HG03442 (cell line): Measurements from ENCODE around the gene CFAP92.

Source experiments
- ATAC-seq: cut with Tn5 transposase; IDR thresholded peaks from one replicate; pipeline ENCODE4 v1.9.1; 2021; ENCODE audit warnings: mild to moderate bottlenecking, moderate library complexity; ENCODE audit not compliant: unreplicated experiment

The CFAP92 gene

GRCh38 chr3:129025691-129026435, 32.0 kb upstream of the CFAP92 start:
- ATAC-seq = no peak

GRCh38 chr3:129025108-129025507, 31.2 kb upstream of the CFAP92 start:
- no peak for ATAC-seq

- ATAC-seq = no peak
Observed at GRCh38 chr3:129023909-129024308, 30.0 kb upstream of the CFAP92 start.

- no peak for ATAC-seq
Observed at GRCh38 chr3:129023008-129023358, 29.1 kb upstream of the CFAP92 start.

GRCh38 chr3:129022114-129023007, 28.5 kb upstream of the CFAP92 start:
- no peak for ATAC-seq

- ATAC-seq = no peak
Observed at GRCh38 chr3:129021140-129021551, 27.3 kb upstream of the CFAP92 start.

- no peak for ATAC-seq
Observed at GRCh38 chr3:129020691-129021090, 26.8 kb upstream of the CFAP92 start.

GRCh38 chr3:129019266-129019665, 25.4 kb upstream of the CFAP92 start:
- no peak for ATAC-seq

GRCh38 chr3:129018751-129019150, 24.9 kb upstream of the CFAP92 start:
- no peak for ATAC-seq

- ATAC-seq = no peak
Observed at GRCh38 chr3:129018271-129018670, 24.4 kb upstream of the CFAP92 start.

GRCh38 chr3:129017484-129017899, 23.6 kb upstream of the CFAP92 start:
- no peak for ATAC-seq

GRCh38 chr3:129016720-129017483, 23.0 kb upstream of the CFAP92 start:
- ATAC-seq = peak; percentile 68

- ATAC-seq = no peak
Observed at GRCh38 chr3:129016356-129016719, 22.5 kb upstream of the CFAP92 start.

- no peak for ATAC-seq
Observed at GRCh38 chr3:129015388-129016105, 21.7 kb upstream of the CFAP92 start.

GRCh38 chr3:129014793-129015345, 21.0 kb upstream of the CFAP92 start:
- ATAC-seq = no peak

GRCh38 chr3:129014148-129014547, 20.3 kb upstream of the CFAP92 start:
- ATAC-seq = no peak

GRCh38 chr3:129013491-129013891, 19.6 kb upstream of the CFAP92 start:
- ATAC-seq = no peak

GRCh38 chr3:129010310-129010956, 16.6 kb upstream of the CFAP92 start:
- ATAC-seq = no peak

GRCh38 chr3:129009266-129009665, 15.4 kb upstream of the CFAP92 start:
- no peak for ATAC-seq

- no peak for ATAC-seq
Observed at GRCh38 chr3:129007792-129008191, 13.9 kb upstream of the CFAP92 start.
